ENCODE results near the gene SPAG16.

The SPAG16 gene

GRCh38 chr2:214217599-214217998 is 933.3 kb downstream of the SPAG16 start:
- DNase-seq (ENCODE audit: insufficient read length) (no peak), FAIRE-seq (no peak)
- TF ChIP-seq TAF1 (IDR thresholded peaks at IDR 0.05; ENCODE audit: borderline replicate concordance, low read depth, low read length) (no peak), POLR2AphosphoS5 (IDR thresholded peaks at IDR 0.05; ENCODE audit: low read depth, low read length) (no peak), POLR2A (IDR thresholded peaks at IDR 0.05; ENCODE audit: low read depth, low read length) (no peak)

DNA sequence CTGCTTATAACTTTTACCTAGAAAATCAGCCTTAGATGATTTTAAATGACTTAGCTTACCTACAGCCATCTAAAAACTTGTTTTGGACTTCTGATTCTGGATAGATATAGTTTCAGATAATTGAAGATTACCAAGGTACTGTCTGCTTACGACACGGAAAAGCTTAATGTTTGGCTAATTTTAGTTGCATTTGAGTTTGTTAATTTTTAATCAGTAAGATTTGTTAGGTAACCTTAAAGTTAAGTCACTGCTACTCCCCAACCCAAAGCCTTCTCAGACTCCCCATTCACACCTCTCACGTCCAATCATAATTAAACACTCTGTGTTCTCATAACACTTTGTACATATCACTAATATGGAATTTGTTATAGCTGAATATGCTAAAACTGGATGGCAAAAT is 936.0 kb downstream of the SPAG16 start:
- DNase-seq (ENCODE audit: insufficient read length): no peak
- TF ChIP-seq TAF1 (IDR thresholded peaks at IDR 0.05; ENCODE audit: borderline replicate concordance, low read depth, low read length) (no peak), POLR2A (IDR thresholded peaks at IDR 0.05; ENCODE audit: low read depth, low read length) (no peak), POLR2AphosphoS5 (IDR thresholded peaks at IDR 0.05; ENCODE audit: low read depth, low read length) (no peak)
- no peak for FAIRE-seq

- FAIRE-seq (no peak), DNase-seq (ENCODE audit: insufficient read length) (no peak)
- TF ChIP-seq POLR2A (IDR thresholded peaks at IDR 0.05; ENCODE audit: low read depth, low read length) (no peak), TAF1 (IDR thresholded peaks at IDR 0.05; ENCODE audit: borderline replicate concordance, low read depth, low read length) (no peak), POLR2AphosphoS5 (IDR thresholded peaks at IDR 0.05; ENCODE audit: low read depth, low read length) (no peak)
Observed at GRCh38 chr2:214226061-214226460, 941.8 kb downstream of the SPAG16 start.

- no peak for DNase-seq (ENCODE audit: insufficient read length)
- TF ChIP-seq POLR2A (IDR thresholded peaks at IDR 0.05; ENCODE audit: low read depth, low read length): no peak
- TF ChIP-seq TAF1 (IDR thresholded peaks at IDR 0.05; ENCODE audit: borderline replicate concordance, low read depth, low read length): no peak
- no peak for TF ChIP-seq POLR2AphosphoS5 (IDR thresholded peaks at IDR 0.05; ENCODE audit: low read depth, low read length)
- FAIRE-seq: no peak
Observed at GRCh38 chr2:214232271-214232670, 948.0 kb downstream of the SPAG16 start.

GRCh38 chr2:214233164-214233563 is 948.9 kb downstream of the SPAG16 start:
- FAIRE-seq (no peak), DNase-seq (ENCODE audit: insufficient read length) (no peak)
- TF ChIP-seq POLR2AphosphoS5 (IDR thresholded peaks at IDR 0.05; ENCODE audit: low read depth, low read length) (no peak), TAF1 (IDR thresholded peaks at IDR 0.05; ENCODE audit: borderline replicate concordance, low read depth, low read length) (no peak), POLR2A (IDR thresholded peaks at IDR 0.05; ENCODE audit: low read depth, low read length) (no peak)

DNA sequence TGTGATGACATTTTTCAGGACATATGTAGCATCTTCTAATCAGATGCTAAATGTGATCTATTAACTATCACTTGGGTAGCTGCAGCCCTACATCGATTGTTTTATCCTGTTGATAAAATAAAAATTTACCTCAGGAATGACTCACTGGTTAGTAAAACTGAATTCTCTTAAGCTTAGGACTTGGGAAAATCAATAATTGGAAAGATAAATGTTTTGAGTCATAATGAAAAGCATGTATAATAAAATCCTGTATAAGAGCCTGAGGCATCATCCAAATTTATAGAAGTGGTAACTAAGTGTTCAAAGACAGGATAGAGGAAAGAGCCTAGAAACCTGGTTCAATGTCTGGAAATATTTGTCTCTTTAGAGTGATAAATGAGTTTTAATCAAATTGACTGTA is 958.5 kb downstream of the SPAG16 start:
- FAIRE-seq: no peak
- DNase-seq (ENCODE audit: insufficient read length): no peak
- no peak for TF ChIP-seq POLR2AphosphoS5 (IDR thresholded peaks at IDR 0.05; ENCODE audit: low read depth, low read length)
- TF ChIP-seq TAF1 (IDR thresholded peaks at IDR 0.05; ENCODE audit: borderline replicate concordance, low read depth, low read length): no peak
- TF ChIP-seq POLR2A (IDR thresholded peaks at IDR 0.05; ENCODE audit: low read depth, low read length): no peak

DNA sequence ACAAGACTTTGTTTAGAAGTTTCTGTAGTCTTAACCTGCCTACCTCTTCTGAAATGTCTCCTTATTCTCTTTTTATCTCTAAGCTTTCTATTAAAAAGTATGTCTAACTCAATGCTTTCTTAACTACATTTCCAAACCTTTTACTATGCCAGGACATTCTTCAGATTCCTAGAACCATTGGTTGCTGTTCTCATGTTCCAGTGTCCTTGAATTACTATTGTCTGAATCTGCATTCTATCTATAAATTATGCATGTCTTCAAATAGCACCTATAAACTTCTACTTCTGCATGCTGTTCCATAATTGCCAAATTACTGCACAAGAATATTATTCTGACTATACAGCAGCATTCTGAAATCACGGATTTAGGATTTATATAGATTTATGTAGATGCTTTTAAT is 960.6 kb downstream of the SPAG16 start:
- FAIRE-seq (no peak), DNase-seq (ENCODE audit: insufficient read length) (no peak)
- TF ChIP-seq POLR2A (IDR thresholded peaks at IDR 0.05; ENCODE audit: low read depth, low read length) (no peak), POLR2AphosphoS5 (IDR thresholded peaks at IDR 0.05; ENCODE audit: low read depth, low read length) (no peak), TAF1 (IDR thresholded peaks at IDR 0.05; ENCODE audit: borderline replicate concordance, low read depth, low read length) (no peak)

DNA sequence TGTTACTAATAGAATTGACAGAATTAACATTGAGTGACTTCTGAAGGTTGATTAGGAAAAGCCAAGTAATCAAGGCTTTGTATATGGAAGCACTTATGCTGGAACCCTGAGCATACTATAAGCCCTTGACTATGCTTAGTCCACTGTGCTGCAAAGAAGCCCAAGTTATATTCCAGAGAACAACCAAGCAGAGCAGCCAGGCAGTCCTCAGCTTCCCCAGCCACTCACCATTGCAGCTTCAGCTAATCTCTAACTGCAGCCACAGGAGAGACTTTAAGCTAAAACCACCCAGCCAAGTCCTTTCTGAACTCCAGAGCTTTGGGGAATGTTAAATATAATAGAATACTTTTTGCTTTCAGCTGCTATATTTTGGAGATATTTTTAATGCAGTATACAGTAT is 962.2 kb downstream of the SPAG16 start:
- FAIRE-seq (no peak), DNase-seq (ENCODE audit: insufficient read length) (no peak)
- TF ChIP-seq TAF1 (IDR thresholded peaks at IDR 0.05; ENCODE audit: borderline replicate concordance, low read depth, low read length) (no peak), POLR2AphosphoS5 (IDR thresholded peaks at IDR 0.05; ENCODE audit: low read depth, low read length) (no peak), POLR2A (IDR thresholded peaks at IDR 0.05; ENCODE audit: low read depth, low read length) (no peak)

GRCh38 chr2:214247531-214247930 is 963.3 kb downstream of the SPAG16 start:
- TF ChIP-seq TAF1 (IDR thresholded peaks at IDR 0.05; ENCODE audit: borderline replicate concordance, low read depth, low read length): no peak
- no peak for TF ChIP-seq POLR2AphosphoS5 (IDR thresholded peaks at IDR 0.05; ENCODE audit: low read depth, low read length)
- no peak for TF ChIP-seq POLR2A (IDR thresholded peaks at IDR 0.05; ENCODE audit: low read depth, low read length)
- DNase-seq (ENCODE audit: insufficient read length) (no peak), FAIRE-seq (no peak)

- no peak for FAIRE-seq
Observed at GRCh38 chr2:214255046-214255445, 970.8 kb downstream of the SPAG16 start.

GRCh38 chr2:214261683-214262082 is 977.4 kb downstream of the SPAG16 start:
- no peak for DNase-seq (ENCODE audit: insufficient read length)
- TF ChIP-seq POLR2A (IDR thresholded peaks at IDR 0.05; ENCODE audit: low read depth, low read length) (no peak), POLR2AphosphoS5 (IDR thresholded peaks at IDR 0.05; ENCODE audit: low read depth, low read length) (no peak), TAF1 (IDR thresholded peaks at IDR 0.05; ENCODE audit: borderline replicate concordance, low read depth, low read length) (no peak)
- no peak for FAIRE-seq

More at GRCh38 chr2:214255046-214255445, 970.8 kb downstream of the SPAG16 start:
- no peak for DNase-seq (ENCODE audit: insufficient read length)
- TF ChIP-seq TAF1 (IDR thresholded peaks at IDR 0.05; ENCODE audit: borderline replicate concordance, low read depth, low read length) (no peak), POLR2A (IDR thresholded peaks at IDR 0.05; ENCODE audit: low read depth, low read length) (no peak), POLR2AphosphoS5 (IDR thresholded peaks at IDR 0.05; ENCODE audit: low read depth, low read length) (no peak)

DNA sequence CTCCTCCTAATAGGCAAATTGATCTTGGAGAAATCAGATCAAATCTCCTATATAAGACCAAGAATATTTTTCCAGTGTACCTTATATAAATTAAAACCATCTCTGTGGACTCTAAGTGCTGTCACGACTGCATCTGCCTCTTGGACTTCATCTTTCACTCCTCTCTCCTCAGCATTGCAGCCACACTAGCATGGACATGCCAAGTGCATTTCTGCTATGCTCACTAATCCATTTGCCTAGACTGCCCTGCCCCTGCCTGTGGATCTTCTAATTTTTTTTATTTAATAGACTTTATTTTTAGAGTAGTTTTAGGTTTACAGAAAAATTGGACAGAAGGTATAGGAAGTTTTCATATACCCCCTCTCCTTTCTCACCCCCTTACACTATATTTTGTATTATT is 979.9 kb downstream of the SPAG16 start:
- DNase-seq (ENCODE audit: insufficient read length) (no peak), FAIRE-seq (no peak)
- TF ChIP-seq POLR2A (IDR thresholded peaks at IDR 0.05; ENCODE audit: low read depth, low read length) (no peak), TAF1 (IDR thresholded peaks at IDR 0.05; ENCODE audit: borderline replicate concordance, low read depth, low read length) (no peak), POLR2AphosphoS5 (IDR thresholded peaks at IDR 0.05; ENCODE audit: low read depth, low read length) (no peak)
